GM21515 (cell line): ENCODE measurements around the gene TAL2.

Source experiments
- ATAC-seq: cut with Tn5 transposase; IDR thresholded peaks from one replicate; pipeline ENCODE4 v1.9.1; 2021; ENCODE audit not compliant: unreplicated experiment

TAL2 gene

GRCh38 chr9:105662184-105663104 lies at the start of gene TAL2:
TAL2 (plus strand) TSS chr9:105662457; CDS start chr9:105662497, 40 bp downstream.
- ATAC-seq = peak; percentile 93

DNA sequence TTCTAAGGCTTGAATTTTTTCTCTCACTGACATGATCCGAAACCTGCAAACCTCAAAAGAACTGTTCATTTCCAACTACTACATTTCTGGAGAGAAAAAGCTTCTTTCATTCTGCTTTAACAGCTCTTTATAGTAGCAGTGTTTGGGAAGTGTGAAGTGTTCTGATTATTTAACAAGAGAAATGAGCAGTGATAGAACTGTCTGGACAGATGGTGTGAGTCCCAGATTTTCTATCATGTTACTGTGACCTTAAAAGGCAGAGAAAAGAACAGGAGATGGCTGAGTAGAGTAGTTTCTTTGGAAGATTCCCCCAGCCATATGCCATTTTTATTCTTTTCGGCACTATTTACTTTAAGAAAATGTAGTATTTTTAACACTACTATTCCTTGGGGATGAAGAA lies 41.3 kb upstream of the TAL2 start:
- no peak for ATAC-seq

DNA sequence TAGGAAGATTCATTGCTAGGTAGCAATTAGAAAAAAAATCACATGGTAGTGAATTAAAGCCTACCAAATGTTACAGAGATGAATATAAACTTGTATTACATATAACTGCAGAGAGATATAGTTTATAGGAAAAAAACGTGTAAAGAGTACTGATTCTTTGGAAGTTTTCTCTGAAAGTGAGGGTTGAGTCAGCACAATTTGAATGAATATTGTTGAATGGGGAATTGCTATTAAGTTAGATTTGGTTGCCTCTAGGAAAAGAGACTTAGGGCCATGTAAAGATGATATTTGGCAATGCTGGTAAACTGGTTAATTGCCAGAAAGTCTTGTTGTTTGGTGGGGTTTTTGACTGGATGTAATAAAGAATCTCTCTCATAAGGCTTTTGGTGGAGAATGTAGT lies 37.2 kb upstream of the TAL2 start:
- no peak for ATAC-seq

- no peak for ATAC-seq
These were observed 29.4 kb upstream of the TAL2 start for GRCh38 chr9:105632807-105633206.

DNA sequence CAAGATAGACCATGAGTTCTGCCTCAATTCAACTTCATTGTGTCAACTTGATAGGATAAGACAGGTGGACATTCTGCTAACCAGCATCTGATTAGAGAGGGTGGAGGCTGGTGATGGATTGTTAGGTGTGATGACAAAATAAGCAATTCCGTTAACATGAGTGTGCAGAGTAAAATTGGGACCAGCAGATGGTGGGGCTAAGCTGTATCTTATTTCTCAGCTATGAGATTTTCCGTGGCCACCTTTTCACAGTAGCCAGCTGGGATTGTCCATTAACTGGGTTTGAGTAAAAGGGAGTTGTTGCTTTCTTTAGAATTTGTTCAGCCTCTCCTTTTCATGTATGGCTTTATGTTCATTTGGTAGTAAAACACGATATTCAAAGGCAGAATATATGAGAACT lies 28.8 kb upstream of the TAL2 start:
- no peak for ATAC-seq

DNA sequence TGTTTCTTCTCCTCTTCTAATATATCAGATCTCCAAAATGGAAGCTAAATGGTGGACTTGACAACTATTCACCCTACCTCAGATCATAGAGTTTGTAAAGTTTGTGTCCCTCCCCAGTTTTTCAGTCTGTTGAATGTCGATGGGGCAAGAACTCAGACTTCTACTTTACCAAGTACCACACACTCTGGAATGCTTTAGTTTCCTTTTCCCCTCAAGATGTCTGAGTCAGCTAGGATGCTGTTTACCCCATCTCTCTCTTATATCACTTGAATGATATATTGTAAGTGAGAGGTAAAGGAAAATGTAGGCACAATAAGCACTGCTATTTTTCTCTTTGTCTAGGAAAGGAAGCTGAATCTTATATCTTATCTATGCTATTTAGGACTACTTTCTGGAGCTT lies 25.9 kb upstream of the TAL2 start:
- no peak for ATAC-seq

DNA sequence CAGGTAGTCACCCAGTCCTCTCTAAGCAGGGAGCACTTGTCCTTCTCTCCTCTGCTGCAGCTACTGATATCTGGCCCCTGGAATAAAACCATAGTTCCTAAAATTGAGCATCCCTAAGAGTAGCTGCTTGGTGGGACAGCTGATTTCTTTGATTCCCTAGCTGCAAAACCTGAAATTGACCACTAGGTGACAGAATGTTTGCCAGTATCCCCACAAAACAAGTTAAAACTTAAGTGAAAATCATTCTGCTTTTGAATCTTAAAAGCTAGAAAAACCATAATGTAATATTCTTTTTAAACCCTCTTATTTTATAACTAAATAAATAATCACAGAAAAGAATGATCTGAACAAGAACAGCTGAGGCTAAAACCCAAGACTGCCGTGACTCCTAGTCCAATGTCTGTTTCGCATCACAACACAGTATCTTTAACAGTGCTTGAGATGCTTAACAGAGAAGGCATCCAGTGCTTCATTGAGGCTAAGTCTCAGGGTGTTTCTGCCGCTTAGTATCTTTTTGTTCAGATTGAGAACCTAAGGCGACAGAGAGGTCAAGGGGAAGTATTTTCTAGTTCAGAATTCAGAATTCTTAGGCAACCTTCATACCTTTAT lies 24.4 kb upstream of the TAL2 start:
- ATAC-seq = no peak

DNA sequence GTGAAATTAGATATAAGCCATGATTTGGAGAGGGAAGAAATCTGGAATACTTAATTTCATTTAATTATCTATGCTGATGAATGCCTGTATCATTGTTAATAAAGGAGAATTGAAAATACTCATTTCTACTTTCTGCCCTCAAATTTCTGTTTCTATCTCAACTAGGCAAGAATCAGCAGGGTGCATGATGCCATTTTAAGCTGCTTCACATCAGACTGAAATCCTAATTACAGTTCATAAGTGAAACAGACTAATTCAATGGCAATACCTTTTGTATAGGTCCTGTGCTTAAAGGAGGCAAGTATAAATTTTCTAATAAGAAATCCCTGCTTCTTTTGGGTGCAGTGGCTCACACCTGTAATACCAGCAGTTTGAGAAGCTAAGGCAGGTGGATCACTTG lies 22.3 kb upstream of the TAL2 start:
- ATAC-seq = no peak

GRCh38 chr9:105643795-105644194 lies 18.5 kb upstream of the TAL2 start:
- no peak for ATAC-seq

DNA sequence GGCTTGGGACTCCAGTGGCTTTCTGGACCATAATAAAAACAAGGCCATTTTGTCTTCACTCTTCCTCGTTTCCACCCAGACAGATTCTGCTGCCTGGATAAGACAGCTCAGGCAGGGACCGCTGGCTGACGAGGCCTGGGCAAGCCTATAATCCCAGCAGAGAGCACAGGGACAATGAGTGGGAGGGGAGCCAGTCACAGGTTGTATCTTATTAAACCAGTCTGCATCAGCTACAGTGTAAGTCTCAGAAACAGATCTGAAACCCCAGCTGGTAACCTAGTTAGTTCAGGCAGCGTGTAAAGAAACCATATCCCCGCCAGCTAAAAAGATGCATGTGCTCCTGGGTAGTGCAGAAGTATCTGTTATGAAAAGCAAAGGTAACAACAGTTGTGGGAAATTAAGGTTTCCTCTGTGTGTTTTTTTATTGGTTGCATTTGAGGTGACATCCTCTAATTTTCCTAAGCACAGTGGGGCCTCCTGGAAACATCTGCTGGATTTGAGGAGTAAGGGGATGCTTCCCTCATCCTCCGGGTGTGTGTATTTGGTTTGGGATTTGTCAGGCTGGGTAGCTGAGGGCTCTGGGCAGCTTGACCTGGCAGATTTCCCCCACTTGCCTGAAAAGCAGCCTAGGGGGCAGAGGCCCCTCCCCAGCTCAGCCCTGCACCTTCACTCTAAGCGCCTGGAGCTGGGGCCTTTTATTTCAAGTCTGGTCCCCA lies 15.2 kb upstream of the TAL2 start:
- ATAC-seq = no peak

DNA sequence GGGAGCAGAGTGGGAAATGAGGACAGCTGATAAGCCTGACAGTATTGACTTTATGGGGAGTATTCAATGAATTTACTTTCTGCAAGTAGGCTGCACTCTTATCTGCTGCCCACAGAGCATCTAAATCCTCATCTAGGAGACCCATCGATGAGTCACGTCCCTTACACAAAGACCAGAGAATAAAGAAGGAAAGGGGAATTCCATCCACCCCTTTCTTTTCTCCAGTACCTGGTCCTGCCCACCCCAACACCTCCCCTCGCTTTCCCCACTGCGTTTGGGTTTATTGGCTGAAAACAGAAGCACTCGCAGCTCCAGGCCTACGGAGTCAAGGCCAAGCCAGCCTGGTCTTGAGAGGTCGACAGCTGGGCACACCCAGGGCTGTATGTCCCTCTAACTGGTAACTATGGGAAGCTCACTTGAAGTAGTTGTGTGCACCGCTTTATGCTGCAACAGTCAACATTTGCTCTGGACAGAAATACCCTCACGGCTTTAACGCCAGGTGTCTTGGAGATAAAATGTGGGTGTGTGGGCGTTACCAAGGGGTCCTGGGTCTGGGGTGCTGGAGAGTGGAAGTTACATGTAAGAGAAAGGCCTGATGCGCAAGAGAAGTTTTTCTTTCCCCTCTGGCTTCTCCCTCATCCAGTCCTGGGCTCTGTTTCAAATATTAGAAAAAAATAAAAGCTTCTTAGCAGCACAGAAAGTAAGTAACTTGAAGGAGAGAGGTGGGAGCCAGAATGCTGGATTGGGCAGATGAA lies 14.5 kb upstream of the TAL2 start:
- ATAC-seq = no peak

GRCh38 chr9:105651806-105652205 lies 10.5 kb upstream of the TAL2 start:
- no peak for ATAC-seq

GRCh38 chr9:105656131-105656921 lies 5.9 kb upstream of the TAL2 start:
- ATAC-seq = peak; percentile 61

GRCh38 chr9:105658351-105658750 lies 3.9 kb upstream of the TAL2 start:
- no peak for ATAC-seq

GRCh38 chr9:105661011-105661410 lies 1.2 kb upstream of the TAL2 start:
- ATAC-seq = no peak

- ATAC-seq = no peak
These were observed 1.7 kb downstream of the TAL2 start for GRCh38 chr9:105663914-105664313.

DNA sequence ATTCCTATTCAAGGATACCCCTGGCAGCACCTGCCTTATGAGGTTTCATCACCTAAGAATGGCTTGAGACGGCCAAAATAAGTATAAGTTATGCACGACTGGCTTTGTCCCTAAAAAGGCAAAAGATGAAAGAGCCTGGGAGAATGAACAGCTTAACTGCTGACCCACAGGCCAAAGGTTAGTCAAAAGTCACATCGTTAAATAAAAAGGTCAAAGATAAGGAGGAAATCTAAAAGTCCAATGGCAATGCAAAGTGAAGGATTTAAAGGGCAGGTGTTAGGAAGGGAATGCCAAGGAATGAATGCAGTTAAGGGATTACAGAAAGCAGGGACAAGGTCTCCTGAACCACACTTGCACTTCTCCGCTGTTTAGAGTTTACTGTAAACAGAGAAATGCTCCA lies 5.6 kb downstream of the TAL2 start:
- ATAC-seq = no peak

- ATAC-seq = no peak
These were observed 8.1 kb downstream of the TAL2 start for GRCh38 chr9:105670315-105670714.

DNA sequence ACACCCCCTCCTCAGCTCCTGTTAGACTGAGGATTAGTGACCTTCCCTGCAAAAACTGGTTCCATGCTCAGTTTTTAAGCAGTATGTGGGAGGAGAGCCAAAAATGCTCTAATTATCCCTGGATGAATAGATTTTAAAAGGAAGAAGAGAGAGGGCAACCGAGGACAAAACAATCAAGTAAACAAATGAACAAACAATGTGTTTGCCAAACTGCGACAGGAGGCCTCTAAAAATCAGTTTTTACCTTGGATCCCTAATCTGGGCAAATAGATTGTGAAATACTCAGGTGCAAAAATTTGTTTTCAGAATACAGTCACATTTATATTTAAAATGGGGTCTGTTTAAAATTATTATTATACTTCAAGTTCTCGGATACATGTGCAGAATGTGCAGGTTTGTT lies 8.5 kb downstream of the TAL2 start:
- no peak for ATAC-seq

- ATAC-seq = peak; percentile 69
These were observed 10.5 kb downstream of the TAL2 start for GRCh38 chr9:105672711-105673234.
